ENCODE data around the gene TMEM116. TPM values are rescaled to one million over a fixed set of nuclear protein-coding genes. Genes with fewer than 3 reads are reported as not detected.
"Not testable (repeated sequence)": the region's sequence is repeated elsewhere in the genome, so short reads cannot be mapped to it uniquely, and the experiment has no call there.

TMEM116 gene
- total RNA-seq, 1 experiment from 2014 or later, result 10.0 TPM

GRCh38 chr12:111975161-111975931 is 37.6 kb downstream of the TMEM116 start:
- no peaks in the 10 kb centered on the region for H3K4me1 ChIP-seq
- H3K9me3 ChIP-seq (replicated peaks), result peaks cover 6% of the 10 kb centered on the region
- H3K27ac ChIP-seq, result no peak overlapping the region
- H3K36me3 ChIP-seq, result no peaks in the 10 kb centered on the region
- H3K4me3 ChIP-seq, result no peak overlapping the region
- H3K27me3 ChIP-seq, result no peaks in the 10 kb centered on the region
- DNase-seq, result no peak

GRCh38 chr12:111971800-111972199 is 41.2 kb downstream of the TMEM116 start:
- Histone ChIP-seq H3K4me1 (no peaks in the 10 kb centered on the region), H3K36me3 (no peaks in the 10 kb centered on the region), H3K27ac (no peak overlapping the region), H3K4me3 (no peak overlapping the region), H3K9me3 (replicated peaks) (peaks cover 6% of the 10 kb centered on the region), H3K27me3 (no peaks in the 10 kb centered on the region)
- no peak for DNase-seq

DNA sequence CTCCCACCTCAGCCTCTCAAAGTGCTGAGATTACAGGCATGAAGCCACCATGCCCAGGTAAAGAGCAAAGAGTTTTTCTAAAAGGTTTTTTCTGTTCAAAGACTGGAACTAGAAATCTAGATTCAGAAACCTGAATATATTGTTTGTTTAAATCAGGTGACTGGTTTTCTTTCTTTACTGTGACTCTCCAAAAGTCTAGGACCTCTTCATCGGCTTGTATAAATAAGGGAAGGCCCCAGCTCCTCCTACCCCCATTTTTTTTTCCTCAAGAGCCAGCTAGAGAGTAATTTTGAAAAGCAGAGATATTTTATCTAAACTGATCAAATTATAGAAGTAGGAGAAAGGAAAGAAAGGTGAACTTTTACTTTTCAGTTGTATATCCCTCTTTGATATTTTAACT is 48.0 kb downstream of the TMEM116 start:
- no peaks in the 10 kb centered on the region for H3K36me3 ChIP-seq
- no peaks in the 10 kb centered on the region for H3K27me3 ChIP-seq
- no peaks in the 10 kb centered on the region for H3K9me3 ChIP-seq (replicated peaks)
- H3K4me3 ChIP-seq, result no peak overlapping the region
- H3K4me1 ChIP-seq, result no peaks in the 10 kb centered on the region
- DNase-seq, result no peak
- no peak overlapping the region for H3K27ac ChIP-seq

GRCh38 chr12:111959518-111959917 is 53.4 kb downstream of the TMEM116 start:
- not testable (repeated sequence) for H3K27ac ChIP-seq; DNase-seq; H3K9me3 ChIP-seq (replicated peaks); H3K36me3 ChIP-seq; H3K4me1 ChIP-seq; H3K4me3 ChIP-seq; H3K27me3 ChIP-seq

DNA sequence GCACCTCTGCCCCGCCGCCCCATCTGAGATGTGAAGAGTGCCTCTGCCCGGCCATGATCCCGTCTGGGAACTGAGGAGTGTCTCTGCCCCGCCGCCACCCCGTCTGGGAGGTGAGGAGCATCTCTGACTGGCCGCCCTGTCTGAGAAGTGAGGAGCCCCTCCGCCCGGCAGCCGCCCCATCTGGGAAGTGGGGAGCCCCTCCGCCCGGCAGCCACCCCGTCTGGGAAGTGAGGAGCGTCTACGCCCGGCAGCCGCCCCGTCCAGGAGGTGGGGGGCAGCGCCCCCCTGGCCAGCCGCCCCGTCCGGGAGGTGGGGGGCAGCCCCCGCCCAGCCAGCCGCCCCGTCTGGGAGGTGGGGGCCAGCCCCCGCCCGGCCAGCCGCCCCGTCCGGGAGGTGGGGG is 55.7 kb downstream of the TMEM116 start:
- DNase-seq; H3K9me3 ChIP-seq (replicated peaks); H3K27ac ChIP-seq; H3K36me3 ChIP-seq; H3K27me3 ChIP-seq; H3K4me1 ChIP-seq; H3K4me3 ChIP-seq: not testable (repeated sequence)

- Histone ChIP-seq H3K4me3 (no peak overlapping the region), H3K36me3 (no peaks in the 10 kb centered on the region), H3K9me3 (replicated peaks) (peaks cover 12% of the 10 kb centered on the region), H3K27me3 (no peaks in the 10 kb centered on the region), H3K27ac (no peak overlapping the region), H3K4me1 (no peaks in the 10 kb centered on the region)
- no peak for DNase-seq
Measured at GRCh38 chr12:111954969-111955368, 58.0 kb downstream of the TMEM116 start.

- peak; percentile 38 to 50 for DNase-seq
- peaks cover 12% of the 10 kb centered on the region for H3K9me3 ChIP-seq (replicated peaks)
- no peaks in the 10 kb centered on the region for H3K4me1 ChIP-seq
- no peaks in the 10 kb centered on the region for H3K36me3 ChIP-seq
- H3K27me3 ChIP-seq, result no peaks in the 10 kb centered on the region
- no peak overlapping the region for H3K4me3 ChIP-seq
- no peak overlapping the region for H3K27ac ChIP-seq
Measured at GRCh38 chr12:111953455-111953854, 59.5 kb downstream of the TMEM116 start.

DNA sequence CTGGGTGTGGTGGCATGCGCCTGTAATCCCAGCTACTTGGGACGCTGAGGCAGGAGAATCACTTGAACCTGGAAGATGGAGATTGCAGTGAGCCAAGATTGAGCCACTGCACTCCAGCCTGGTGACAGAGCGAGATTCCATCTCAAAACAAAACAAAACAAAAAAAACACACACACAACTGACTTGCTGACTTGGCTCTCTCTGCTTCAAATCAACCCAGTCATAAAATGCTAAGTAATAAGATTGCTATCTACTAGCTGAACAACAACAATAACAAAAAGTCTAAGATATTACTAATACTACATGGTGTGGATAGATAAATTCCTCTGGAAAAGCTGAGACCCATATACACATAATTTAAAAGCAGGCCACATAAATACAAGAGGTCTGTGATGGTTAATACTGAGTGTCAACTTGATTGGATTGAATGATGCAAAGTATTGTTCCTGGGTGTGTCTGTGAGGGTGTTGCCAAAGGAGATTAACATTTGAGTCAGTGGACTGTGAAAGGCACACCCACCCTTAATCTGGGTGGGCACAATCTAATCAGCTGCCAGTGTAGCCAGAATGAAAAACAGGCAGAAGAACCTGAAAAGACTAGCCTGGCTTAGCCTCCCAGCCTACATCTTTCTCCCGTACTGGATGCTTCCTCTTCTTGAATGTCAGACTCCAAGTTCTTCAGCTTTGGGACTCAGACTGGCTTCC is 60.7 kb downstream of the TMEM116 start:
- H3K4me1 ChIP-seq, H3K36me3 ChIP-seq, H3K27me3 ChIP-seq, DNase-seq, H3K27ac ChIP-seq, H3K4me3 ChIP-seq: not testable (repeated sequence)
- peaks cover 12% of the 10 kb centered on the region for H3K9me3 ChIP-seq (replicated peaks)

- H3K27me3 ChIP-seq, H3K27ac ChIP-seq, H3K4me3 ChIP-seq, H3K36me3 ChIP-seq, H3K4me1 ChIP-seq, DNase-seq: not testable (repeated sequence)
- peaks cover 12% of the 10 kb centered on the region for H3K9me3 ChIP-seq (replicated peaks)
Measured at GRCh38 chr12:111950961-111951676, 61.8 kb downstream of the TMEM116 start.

GRCh38 chr12:111943929-111944328 is 69.0 kb downstream of the TMEM116 start:
- Histone ChIP-seq H3K4me1 (no peaks in the 10 kb centered on the region; the same call in 1 of the 2 replicates), H3K27me3 (no peaks in the 10 kb centered on the region), H3K4me3 (no peak overlapping the region), H3K27ac (no peak overlapping the region), H3K36me3 (no peaks in the 10 kb centered on the region), H3K9me3 (replicated peaks) (no peaks in the 10 kb centered on the region)
- no peak for DNase-seq

DNA sequence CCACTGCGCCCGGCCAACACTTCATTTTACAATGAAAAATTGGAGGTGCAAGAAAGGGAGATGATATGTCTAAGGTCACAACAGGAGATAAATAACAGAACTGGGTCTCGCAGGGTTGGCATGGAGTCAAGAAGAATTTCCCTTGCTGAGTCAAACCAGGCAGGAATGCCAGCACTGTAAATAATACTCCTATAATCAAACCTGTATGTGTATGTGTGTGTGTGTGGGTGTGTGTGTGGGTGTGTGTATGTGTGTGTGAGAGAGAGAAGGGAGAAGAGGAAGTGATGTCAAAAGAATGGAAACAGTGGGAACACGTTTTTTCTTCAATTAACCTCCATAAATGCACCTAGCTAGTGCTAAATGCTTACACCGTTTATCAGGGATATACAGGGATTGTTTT is 70.4 kb downstream of the TMEM116 start:
- H3K36me3 ChIP-seq, result no peaks in the 10 kb centered on the region
- no peaks in the 10 kb centered on the region for H3K9me3 ChIP-seq (replicated peaks)
- no peaks in the 10 kb centered on the region; the same call in 1 of the 2 replicates for H3K4me1 ChIP-seq
- H3K27ac ChIP-seq, result no peak overlapping the region
- no peak for DNase-seq
- H3K27me3 ChIP-seq, result no peaks in the 10 kb centered on the region
- no peak overlapping the region for H3K4me3 ChIP-seq

GRCh38 chr12:111937429-111937828 is 75.5 kb downstream of the TMEM116 start:
- no peak for DNase-seq
- H3K36me3 ChIP-seq, result no peaks in the 10 kb centered on the region
- no peaks in the 10 kb centered on the region for H3K9me3 ChIP-seq (replicated peaks)
- no peaks in the 10 kb centered on the region for H3K27me3 ChIP-seq
- H3K27ac ChIP-seq, result no peak overlapping the region
- no peak overlapping the region for H3K4me3 ChIP-seq
- no peaks in the 10 kb centered on the region for H3K4me1 ChIP-seq

DNA sequence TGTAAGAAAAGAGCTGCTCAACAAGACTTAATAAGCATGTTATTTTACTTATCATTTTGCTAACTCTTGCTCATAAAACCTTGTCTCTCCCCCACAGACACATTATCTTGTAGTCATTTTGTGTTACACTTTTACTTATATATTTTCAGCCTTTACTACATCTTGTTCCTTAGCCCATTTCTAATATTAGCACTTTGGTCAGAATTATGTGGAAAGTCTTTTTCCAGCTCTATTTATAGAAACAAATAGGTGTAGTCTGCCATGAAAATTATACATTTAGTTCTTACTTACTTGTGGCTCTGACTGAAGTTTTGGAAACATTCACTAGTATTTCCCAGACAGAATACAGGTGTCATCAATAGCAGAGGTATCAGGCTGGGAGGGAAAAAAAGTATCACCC is 76.1 kb downstream of the TMEM116 start:
- no peak for DNase-seq
- Histone ChIP-seq H3K9me3 (replicated peaks) (no peaks in the 10 kb centered on the region), H3K27ac (no peak overlapping the region), H3K4me3 (no peak overlapping the region), H3K4me1 (no peaks in the 10 kb centered on the region), H3K27me3 (no peaks in the 10 kb centered on the region), H3K36me3 (no peaks in the 10 kb centered on the region)

DNA sequence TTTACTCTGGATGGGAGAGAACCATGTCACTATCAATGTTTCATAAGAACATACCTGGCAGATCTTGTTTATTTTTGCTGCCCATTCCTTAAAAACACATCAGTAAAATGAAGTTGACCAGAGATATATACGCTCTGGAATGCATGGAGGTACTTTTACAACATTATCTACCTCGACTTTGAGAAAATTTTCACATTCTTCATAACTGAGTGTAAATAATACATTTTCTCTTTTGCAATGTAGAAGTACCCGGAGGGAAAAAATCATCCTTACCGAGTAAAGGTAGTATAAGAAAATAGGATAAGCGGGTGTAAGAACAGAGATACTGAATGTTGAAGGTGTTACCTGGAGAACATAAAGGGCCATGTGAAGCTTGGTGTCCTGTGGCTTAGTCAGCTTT is 80.7 kb downstream of the TMEM116 start:
- no peak for DNase-seq
- H3K27ac ChIP-seq, result no peak overlapping the region
- no peaks in the 10 kb centered on the region for H3K36me3 ChIP-seq
- no peaks in the 10 kb centered on the region for H3K9me3 ChIP-seq (replicated peaks)
- no peaks in the 10 kb centered on the region for H3K27me3 ChIP-seq
- H3K4me1 ChIP-seq, result no peaks in the 10 kb centered on the region
- H3K4me3 ChIP-seq, result no peak overlapping the region

- H3K9me3 ChIP-seq (replicated peaks), result no peaks in the 10 kb centered on the region
- H3K4me1 ChIP-seq, result no peaks in the 10 kb centered on the region
- DNase-seq, result no peak
- no peaks in the 10 kb centered on the region for H3K27me3 ChIP-seq
- no peaks in the 10 kb centered on the region for H3K36me3 ChIP-seq
- no peak overlapping the region for H3K4me3 ChIP-seq
- no peak overlapping the region for H3K27ac ChIP-seq
Measured at GRCh38 chr12:111927346-111927745, 85.6 kb downstream of the TMEM116 start.

Measured in SJCRH30 (cell line).